ENCODE results near the gene NTN1.
"Not testable (repeated sequence)": the region's sequence is repeated elsewhere in the genome, so short reads cannot be mapped to it uniquely, and the experiment has no call there.

The NTN1 gene

GRCh38 chr17:9021158-9021991, at the start of gene NTN1:
NTN1 (plus strand) TSS chr17:9021510; CDS start chr17:9022374, 864 bp downstream.
- no peak for DNase-seq (ENCODE audit: low read depth)

GRCh38 chr17:8975091-8975725, 46.1 kb upstream of the NTN1 start:
- no peak for DNase-seq (ENCODE audit: low read depth)

- DNase-seq (ENCODE audit: low read depth): no peak
Observed at GRCh38 chr17:8976638-8977037, 44.7 kb upstream of the NTN1 start.

GRCh38 chr17:8979715-8980114, 41.6 kb upstream of the NTN1 start:
- DNase-seq (ENCODE audit: low read depth): no peak

- no peak for DNase-seq (ENCODE audit: low read depth)
Observed at GRCh38 chr17:8981443-8981842, 39.9 kb upstream of the NTN1 start.

GRCh38 chr17:8984225-8984624, 37.1 kb upstream of the NTN1 start:
- DNase-seq (ENCODE audit: low read depth): not testable (repeated sequence)

GRCh38 chr17:8985054-8985701, 36.1 kb upstream of the NTN1 start:
- no peak for DNase-seq (ENCODE audit: low read depth)

- no peak for DNase-seq (ENCODE audit: low read depth)
Observed at GRCh38 chr17:8986295-8986694, 35.0 kb upstream of the NTN1 start.

- DNase-seq (ENCODE audit: low read depth): not testable (repeated sequence)
Observed at GRCh38 chr17:8988263-8988935, 32.9 kb upstream of the NTN1 start.

GRCh38 chr17:8991514-8992285, 29.6 kb upstream of the NTN1 start:
- DNase-seq (ENCODE audit: low read depth): no peak

- DNase-seq (ENCODE audit: low read depth): no peak
Observed at GRCh38 chr17:8994319-8994718, 27.0 kb upstream of the NTN1 start.

- DNase-seq (ENCODE audit: low read depth): no peak
Observed at GRCh38 chr17:8995711-8996110, 25.6 kb upstream of the NTN1 start.

- no peak for DNase-seq (ENCODE audit: low read depth)
Observed at GRCh38 chr17:8997994-8998628, 23.2 kb upstream of the NTN1 start.

GRCh38 chr17:9001559-9001958, 19.8 kb upstream of the NTN1 start:
- no peak for DNase-seq (ENCODE audit: low read depth)

- DNase-seq (ENCODE audit: low read depth): no peak
Observed at GRCh38 chr17:9002227-9002605, 19.1 kb upstream of the NTN1 start.

- no peak for DNase-seq (ENCODE audit: low read depth)
Observed at GRCh38 chr17:9002606-9003354, 18.5 kb upstream of the NTN1 start.

- DNase-seq (ENCODE audit: low read depth): no peak
Observed at GRCh38 chr17:9003355-9004131, 17.8 kb upstream of the NTN1 start.

GRCh38 chr17:9004132-9004960, 17.0 kb upstream of the NTN1 start:
- DNase-seq (ENCODE audit: low read depth): no peak

- no peak for DNase-seq (ENCODE audit: low read depth)
Observed at GRCh38 chr17:9004961-9005285, 16.4 kb upstream of the NTN1 start.

Data from HS-27A (cell line).